OCI-LY1 (cell line): ENCODE measurements around the gene DGCR6L.
"Not testable (repeated sequence)": the region's sequence is repeated elsewhere in the genome, so short reads cannot be mapped to it uniquely, and the experiment has no call there.

Source experiments
- EZH2 ChIP-seq: fragments of 200-600 bp; sonication (generic), shearing (Covaris generic); IDR thresholded peaks from 2 replicates; pipeline ENCODE4 v1.8.0; 2017; ENCODE audit warnings: borderline replicate concordance, mixed run types, mild to moderate bottlenecking, antibody characterized with exemption, low read length, moderate library complexity, mixed read lengths
- TF ChIP-seq, protein P1 (sequence below): fragments of 200-600 bp; sonication (generic), shearing (Covaris generic); IDR thresholded peaks from 2 replicates; pipeline ENCODE4 v1.5.1; 2017; ENCODE audit warnings: mild to moderate bottlenecking, antibody characterized with exemption, low read length, moderate library complexity, mixed read lengths

DNA sequence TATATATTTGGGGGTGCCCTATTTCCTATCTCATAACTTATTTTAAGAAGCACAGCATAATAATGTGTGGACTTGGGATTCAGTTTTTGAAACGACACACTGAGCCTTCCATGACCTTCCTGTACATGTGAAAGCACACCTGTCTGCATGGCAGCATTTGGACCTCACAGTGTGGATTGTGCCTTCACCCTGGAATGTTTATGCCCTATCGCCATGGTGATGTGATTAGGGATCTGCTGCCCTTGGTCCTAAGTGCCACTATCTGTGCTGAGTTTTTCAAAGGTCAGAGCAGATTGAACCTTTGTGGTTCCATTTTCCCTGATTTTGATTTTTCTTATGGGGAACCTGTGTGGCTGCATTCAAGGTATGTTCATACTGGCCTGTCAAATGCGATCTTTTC is 17.9 kb upstream of the DGCR6L start:
- TF ChIP-seq, protein P1, sequence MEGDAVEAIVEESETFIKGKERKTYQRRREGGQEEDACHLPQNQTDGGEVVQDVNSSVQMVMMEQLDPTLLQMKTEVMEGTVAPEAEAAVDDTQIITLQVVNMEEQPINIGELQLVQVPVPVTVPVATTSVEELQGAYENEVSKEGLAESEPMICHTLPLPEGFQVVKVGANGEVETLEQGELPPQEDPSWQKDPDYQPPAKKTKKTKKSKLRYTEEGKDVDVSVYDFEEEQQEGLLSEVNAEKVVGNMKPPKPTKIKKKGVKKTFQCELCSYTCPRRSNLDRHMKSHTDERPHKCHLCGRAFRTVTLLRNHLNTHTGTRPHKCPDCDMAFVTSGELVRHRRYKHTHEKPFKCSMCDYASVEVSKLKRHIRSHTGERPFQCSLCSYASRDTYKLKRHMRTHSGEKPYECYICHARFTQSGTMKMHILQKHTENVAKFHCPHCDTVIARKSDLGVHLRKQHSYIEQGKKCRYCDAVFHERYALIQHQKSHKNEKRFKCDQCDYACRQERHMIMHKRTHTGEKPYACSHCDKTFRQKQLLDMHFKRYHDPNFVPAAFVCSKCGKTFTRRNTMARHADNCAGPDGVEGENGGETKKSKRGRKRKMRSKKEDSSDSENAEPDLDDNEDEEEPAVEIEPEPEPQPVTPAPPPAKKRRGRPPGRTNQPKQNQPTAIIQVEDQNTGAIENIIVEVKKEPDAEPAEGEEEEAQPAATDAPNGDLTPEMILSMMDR, result not testable (repeated sequence)
- not testable (repeated sequence) for TF ChIP-seq EZH2
